B cell (primary cell): ENCODE results near the gene WNT9B. TPM values are rescaled to one million over a fixed set of nuclear protein-coding genes. Genes with fewer than 3 reads are reported as not detected.

Experiments used
- ATAC-seq: fragments of 200-7000 bp; cut with Tn5 transposase; one replicate; pipeline ENCODE4 v1.10.0; 2021; ENCODE audit warnings: low read depth, mild to moderate bottlenecking, moderate number of reproducible peaks, moderate library complexity
- CTCF ChIA-PET: fragments of 350-600 bp; sonication (Branson Sonifier 250); formaldehyde crosslinking; loops from one replicate; lab custom pipeline; 2021; ENCODE audit warnings: antibody characterized with exemption, inconsistent platforms; lab: Charles Lee
- POLR2A ChIA-PET: fragments of 350-600 bp; sonication (Branson Sonifier 250); formaldehyde crosslinking; loops from one replicate; lab custom pipeline; 2021; ENCODE audit warnings: antibody characterized with exemption; lab: Charles Lee
- DNase-seq: peaks from one replicate; pipeline ENCODE4 v3.0.0; 2013
- H2AFZ ChIP-seq: 2 replicates; pipeline ENCODE4 v1.6.1; 2012; ENCODE audit warnings: mild to moderate bottlenecking, low read depth, low read length; ENCODE audit not compliant: insufficient read depth, poor library complexity, severe bottlenecking
- H3K27ac ChIP-seq, 2 donors: 1 replicate in 1 of 2; 2 replicates in 1 of 2; pipeline ENCODE4 v1.5.1; 2012 to 2013; ENCODE audit warnings: low read length in 2 of 2, mild to moderate bottlenecking in 2 of 2, moderate library complexity in 1 of 2
- H3K27me3 ChIP-seq, 4 experiments: fragments of 200-600 bp in 1 of 4; sonication (generic) in 1 of 4; replicated peaks in 1 of 4; 1 replicate in 2 of 4; 2 replicates in 2 of 4; pipeline versions ENCODE4 v1.6.1 to v1.7.0; 2013 to 2016; ENCODE audit warnings: low read length in 3 of 4, mild to moderate bottlenecking in 2 of 4, mixed read lengths in 1 of 4, moderate library complexity in 1 of 4; ENCODE audit not compliant: insufficient read depth in 4 of 4, control insufficient read depth in 3 of 4; ENCODE audit errors: control extremely low read depth in 1 of 4
- H3K36me3 ChIP-seq, 2 experiments: replicated peaks in 1 of 2; 1 replicate in 1 of 2; 2 replicates in 1 of 2; pipeline versions ENCODE4 v1.6.1 to v1.7.1; 2013; ENCODE audit warnings: low read length in 1 of 2; ENCODE audit not compliant: insufficient read depth in 2 of 2, control insufficient read depth in 1 of 2; ENCODE audit errors: control extremely low read depth in 1 of 2, extremely low read depth in 1 of 2
- H3K4me1 ChIP-seq, 2 donors: fragments of 200-600 bp in 1 of 2; sonication (generic) in 1 of 2; 1 replicate in 1 of 2; 2 replicates in 1 of 2; pipeline versions ENCODE4 v1.5.1 to v1.6.1; 2013 to 2017; ENCODE audit warnings: low read length in 2 of 2; ENCODE audit not compliant: control insufficient read depth in 2 of 2, insufficient read depth in 2 of 2
- H3K4me2 ChIP-seq: replicated peaks from 2 replicates; pipeline ENCODE3; 2012; ENCODE audit warnings: mild to moderate bottlenecking, low read depth, low read length; ENCODE audit not compliant: poor library complexity, severe bottlenecking
- H3K4me3 ChIP-seq, 5 experiments: fragments of 200-600 bp in 1 of 5; sonication (generic) in 1 of 5; 1 replicate in 3 of 5; 2 replicates in 2 of 5; pipeline versions ENCODE4 v1.5.1 to v1.7.0; 2011 to 2016; ENCODE audit warnings: low read length in 4 of 5, mild to moderate bottlenecking in 4 of 5, low read depth in 2 of 5, control low read depth in 1 of 5, moderate library complexity in 1 of 5; ENCODE audit not compliant: insufficient read depth in 1 of 5; ENCODE audit errors: control extremely low read depth in 1 of 5, extremely low read depth in 1 of 5
- H3K79me2 ChIP-seq: fragments of 200-600 bp; sonication (generic); one replicate; pipeline ENCODE4 v1.6.0; 2016; ENCODE audit warnings: low read length; ENCODE audit not compliant: control insufficient read depth, insufficient read depth
- H3K9ac ChIP-seq: fragments of 200-600 bp; sonication (generic); 2 replicates; pipeline ENCODE4 v1.6.1; 2017; ENCODE audit warnings: mild to moderate bottlenecking, low read length, moderate library complexity
- H3K9me3 ChIP-seq, 3 donors: one replicate each; pipeline versions ENCODE4 v1.6.1 to v1.7.1; 2013; ENCODE audit warnings: low read length in 2 of 3; ENCODE audit not compliant: control insufficient read depth in 2 of 3, insufficient read depth in 1 of 3; ENCODE audit errors: control extremely low read depth in 1 of 3
- H4K20me1 ChIP-seq: 2 replicates; pipeline ENCODE4 v1.6.0; 2012; ENCODE audit warnings: mild to moderate bottlenecking, low read length; ENCODE audit not compliant: insufficient read depth, control insufficient read depth, poor library complexity, severe bottlenecking
- H3K27ac Mint-ChIP-seq: one replicate; pipeline ENCODE4 v1.8.0; 2021; ENCODE audit warnings: mixed read lengths
- H3K27me3 Mint-ChIP-seq: one replicate; pipeline ENCODE4 v1.8.0; 2021; ENCODE audit warnings: mixed read lengths
- H3K4me1 Mint-ChIP-seq: one replicate; pipeline ENCODE4 v1.8.0; 2021; ENCODE audit warnings: mixed read lengths
- H3K4me3 Mint-ChIP-seq: one replicate; pipeline ENCODE4 v1.8.0; 2021; ENCODE audit warnings: mixed read lengths
- H3K9me3 Mint-ChIP-seq: one replicate; pipeline ENCODE4 v1.8.0; 2022; ENCODE audit warnings: mixed read lengths; ENCODE audit not compliant: insufficient read depth
- EZH2 ChIP-seq: IDR thresholded peaks from 2 replicates; pipeline ENCODE4 v1.6.1; 2012; ENCODE audit warnings: borderline replicate concordance, low read depth, mild to moderate bottlenecking, moderate library complexity, low read length; ENCODE audit not compliant: insufficient read depth, poor library complexity, severe bottlenecking
- WGBS: methylation state at CpG from one replicate; pipeline ENCODE4 v1.1.5; 2013; ENCODE audit warnings: missing lambda C conversion rate; ENCODE audit not compliant: insufficient coverage; 5-methylcytosine and 5-hydroxymethylcytosine counted together
- intact Hi-C: fragments of 100-400 bp; cut with micrococcal nuclease; formaldehyde crosslinking; loops from one replicate; pipeline ENCODE4 v1.10.0; 2022
- polyA plus RNA-seq: library from polyadenylated mRNA; depleted of rRNA; stranded (reverse); fragments of >200 nt; gene quantifications from 2 replicates; pipeline ENCODE4 v1.2.3, GENCODE V29; 2012
- small RNA-seq: library from RNA; depleted of rRNA; stranded (forward); fragments of <200 nt; gene quantifications from one replicate; pipeline ENCODE3, GENCODE V24; 2012; ENCODE audit warnings: low replicate concordance, low read depth; ENCODE audit not compliant: insufficient read length
- total RNA-seq, 2 donors: library from RNA; stranded (reverse); fragments of 120-200 nt in 1 of 2; gene quantifications; 1 replicate in 1 of 2; 2 replicates in 1 of 2; pipeline versions ENCODE4 v1.2.3 to v1.2.4, GENCODE V29; 2013 to 2022
- TF ChIP-seq, protein P1 (sequence below): fragments of 200-600 bp; IDR thresholded peaks from one replicate; pipeline ENCODE4 v1.8.0; 2022; ENCODE audit warnings: antibody characterized with exemption, mild to moderate bottlenecking

Gene WNT9B
- total and polyA plus RNA-seq, 2 donors (not counting 1 experiment from before 2014, with no cell fraction given) = not detected

DNA sequence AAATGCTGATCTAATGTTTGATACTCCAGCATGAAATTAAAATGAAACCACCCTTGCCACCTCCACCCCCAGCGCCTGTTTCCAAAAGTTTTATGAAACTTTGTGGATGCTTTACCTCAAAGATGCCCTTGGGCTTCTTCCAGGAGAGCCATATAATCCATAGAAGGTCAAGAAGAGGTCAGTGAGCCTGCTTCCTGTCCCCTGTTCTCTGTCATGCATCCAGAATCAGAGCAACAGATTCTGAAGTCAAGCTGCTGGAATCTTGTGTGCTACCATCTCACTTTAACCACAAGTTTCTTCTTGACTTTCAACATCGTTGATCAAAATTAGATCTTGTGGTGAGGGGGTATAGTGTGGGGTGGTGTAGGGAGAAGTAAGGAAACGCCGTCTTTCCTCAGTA, 80.2 kb downstream of the WNT9B start:
- CTCF ChIA-PET = interaction anchor here (2.4 kb wide), 1 partner anchor 10 kb away, joined by 14 read pairs; no protein-coding TSS in a partner anchor
- DNase-seq = no peak

DNA sequence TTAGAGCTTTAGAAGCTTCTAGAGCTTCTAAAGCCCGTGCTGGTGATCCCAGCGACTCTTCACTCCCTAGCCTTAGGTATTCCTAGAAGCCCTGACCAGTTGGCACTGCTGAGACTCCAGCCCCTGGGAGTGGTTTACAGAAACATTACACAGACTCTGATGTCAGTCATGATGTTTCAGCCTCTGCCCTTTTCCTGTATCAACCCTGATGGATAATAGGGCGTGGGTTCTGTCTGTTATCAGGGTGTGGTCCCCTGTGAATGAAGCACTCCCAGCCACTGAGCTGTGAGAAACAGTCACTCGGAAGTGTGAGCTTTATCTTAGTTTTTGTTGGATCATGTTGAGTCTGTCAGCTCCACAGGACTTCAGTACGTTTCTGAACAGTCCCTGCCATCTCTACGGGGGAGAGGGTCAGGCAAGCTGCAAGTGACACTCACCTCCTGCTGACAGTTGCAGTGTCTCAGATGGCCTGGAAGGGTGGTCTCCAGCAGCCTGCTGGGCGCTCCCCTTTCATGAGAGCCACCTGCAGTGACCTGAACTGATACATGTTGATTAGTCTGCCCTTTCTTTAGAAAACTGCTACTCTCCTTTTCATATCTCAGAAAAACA, 84.4 kb downstream of the WNT9B start:
- Histone ChIP-seq H2AFZ (no peak overlapping the region), H3K9me3 (no peaks in the 10 kb centered on the region), H3K4me2 (no peak overlapping the region), H3K4me3 (no peak overlapping the region), H4K20me1 (no peaks in the 10 kb centered on the region), H3K4me1 (no peaks in the 10 kb centered on the region), H3K27ac (no peak overlapping the region), H3K27me3 (no peaks in the 10 kb centered on the region), H3K79me2 (peaks cover 20% of the 10 kb centered on the region), H3K9ac (no peak overlapping the region), H3K36me3 (peaks cover 0 to 96% of the 10 kb centered on the region in 2 experiments)
- ChIA-PET POLR2A (no interaction called here), CTCF (no interaction called here)
- no peak for ATAC-seq
- intact Hi-C loops = no loop called here
- no peak for TF ChIP-seq EZH2
- TF ChIP-seq, protein P1, sequence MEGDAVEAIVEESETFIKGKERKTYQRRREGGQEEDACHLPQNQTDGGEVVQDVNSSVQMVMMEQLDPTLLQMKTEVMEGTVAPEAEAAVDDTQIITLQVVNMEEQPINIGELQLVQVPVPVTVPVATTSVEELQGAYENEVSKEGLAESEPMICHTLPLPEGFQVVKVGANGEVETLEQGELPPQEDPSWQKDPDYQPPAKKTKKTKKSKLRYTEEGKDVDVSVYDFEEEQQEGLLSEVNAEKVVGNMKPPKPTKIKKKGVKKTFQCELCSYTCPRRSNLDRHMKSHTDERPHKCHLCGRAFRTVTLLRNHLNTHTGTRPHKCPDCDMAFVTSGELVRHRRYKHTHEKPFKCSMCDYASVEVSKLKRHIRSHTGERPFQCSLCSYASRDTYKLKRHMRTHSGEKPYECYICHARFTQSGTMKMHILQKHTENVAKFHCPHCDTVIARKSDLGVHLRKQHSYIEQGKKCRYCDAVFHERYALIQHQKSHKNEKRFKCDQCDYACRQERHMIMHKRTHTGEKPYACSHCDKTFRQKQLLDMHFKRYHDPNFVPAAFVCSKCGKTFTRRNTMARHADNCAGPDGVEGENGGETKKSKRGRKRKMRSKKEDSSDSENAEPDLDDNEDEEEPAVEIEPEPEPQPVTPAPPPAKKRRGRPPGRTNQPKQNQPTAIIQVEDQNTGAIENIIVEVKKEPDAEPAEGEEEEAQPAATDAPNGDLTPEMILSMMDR = no peak
- H3K27me3 Mint-ChIP-seq = no peaks in the 10 kb centered on the region
- no peaks in the 10 kb centered on the region for H3K4me1 Mint-ChIP-seq
- H3K4me3 Mint-ChIP-seq = no peak overlapping the region
- WGBS = 97% methylated on average over 7 of the region's 7 CpGs
- no peak for DNase-seq
- no peaks in the 10 kb centered on the region for H3K9me3 Mint-ChIP-seq
- no peak overlapping the region for H3K27ac Mint-ChIP-seq

More for the DNA sequence above, 80.2 kb downstream of the WNT9B start:
- Histone ChIP-seq H3K4me2 (no peak overlapping the region), H3K9ac (no peak overlapping the region), H3K4me3 (no peak overlapping the region), H3K36me3 (peaks cover 0 to 75% of the 10 kb centered on the region in 2 experiments), H3K9me3 (no peaks in the 10 kb centered on the region), H3K4me1 (no peaks in the 10 kb centered on the region), H3K27me3 (no peaks in the 10 kb centered on the region), H3K79me2 (peaks cover 57% of the 10 kb centered on the region), H3K27ac (no peak overlapping the region), H4K20me1 (peaks cover 35% of the 10 kb centered on the region), H2AFZ (no peak overlapping the region)
- Mint-ChIP-seq H3K4me3 (no peak overlapping the region), H3K9me3 (no peaks in the 10 kb centered on the region), H3K27ac (no peak overlapping the region), H3K27me3 (no peaks in the 10 kb centered on the region), H3K4me1 (peaks cover 19% of the 10 kb centered on the region)
- no peak for TF ChIP-seq EZH2
- TF ChIP-seq, protein P1 = no peak
- no peak for ATAC-seq
- WGBS = 100% methylated on average over 2 of the region's 4 CpGs
- intact Hi-C loops = no loop called here
- POLR2A ChIA-PET = no interaction called here

Small RNA genes within 50 kb of the gene (small RNA-seq; reads per million reads assigned to genes)
- gene RNU6ATAC3P = not detected

Other genes starting within 250 kb of the WNT9B start
- 1.0 and 1.4 TPM in 2 replicates for gene WNT3, start 32.9 kb upstream of the WNT9B start, total RNA-seq
- gene WNT3, start 32.9 kb upstream of the WNT9B start, polyA plus RNA-seq = 0.86 and 6.4 TPM in 2 replicates
- gene GOSR2, start 71.6 kb downstream of the WNT9B start, total RNA-seq = 91.0 and 95.2 TPM in 2 replicates
- gene GOSR2, start 71.6 kb downstream of the WNT9B start, polyA plus RNA-seq = 31.7 and 33.2 TPM in 2 replicates
- 0.89 and 1.1 TPM in 2 replicates for gene RPRML, start 127.7 kb downstream of the WNT9B start, total RNA-seq
- 0.13 TPM in 1 of 2 replicates, not detected in the other for gene RPRML, start 127.7 kb downstream of the WNT9B start, polyA plus RNA-seq